Measurements from ENCODE around the gene COL7A1.

COL7A1 gene

GRCh38 chr3:48572517-48572916, 22.6 kb downstream of the COL7A1 start:
- H3K4me1 ChIP-seq (ENCODE audit: control insufficient read depth, insufficient read depth, low read length, unreplicated experiment): no peaks in the 10 kb centered on the region
- H3K27ac ChIP-seq (ENCODE audit: low read depth, low read length): no peak overlapping the region
- no peaks in the 10 kb centered on the region for H3K79me2 ChIP-seq (ENCODE audit: control insufficient read depth, insufficient read depth, low read length, unreplicated experiment)
- H3K4me3 ChIP-seq (ENCODE audit: low read depth, low read length): no peak overlapping the region
- H3K36me3 ChIP-seq (ENCODE audit: insufficient read depth, low read length): peaks cover 8% of the 10 kb centered on the region; the same call in 1 of the 2 replicates
- no peaks in the 10 kb centered on the region for H3K27me3 ChIP-seq (ENCODE audit: insufficient read depth, low read length)
- H2AFZ ChIP-seq (ENCODE audit: low read length, unreplicated experiment): no peak overlapping the region

- Histone ChIP-seq H3K27me3 (ENCODE audit: insufficient read depth, low read length) (no peaks in the 10 kb centered on the region), H3K4me3 (ENCODE audit: low read depth, low read length) (no peak overlapping the region), H3K36me3 (ENCODE audit: insufficient read depth, low read length) (peaks cover 2% of the 10 kb centered on the region; the same call in 1 of the 2 replicates), H2AFZ (ENCODE audit: low read length, unreplicated experiment) (no peak overlapping the region), H3K79me2 (ENCODE audit: control insufficient read depth, insufficient read depth, low read length, unreplicated experiment) (no peaks in the 10 kb centered on the region), H3K27ac (ENCODE audit: low read depth, low read length) (no peak overlapping the region), H3K4me1 (ENCODE audit: control insufficient read depth, insufficient read depth, low read length, unreplicated experiment) (peaks cover 2% of the 10 kb centered on the region)
Measured at GRCh38 chr3:48571938-48572337, 23.2 kb downstream of the COL7A1 start.

GRCh38 chr3:48569808-48570450, 25.2 kb downstream of the COL7A1 start:
- no peak overlapping the region for H2AFZ ChIP-seq (ENCODE audit: low read length, unreplicated experiment)
- no peak overlapping the region for H3K27ac ChIP-seq (ENCODE audit: low read depth, low read length)
- no peaks in the 10 kb centered on the region; the same call in 1 of the 2 replicates for H3K36me3 ChIP-seq (ENCODE audit: insufficient read depth, low read length)
- no peaks in the 10 kb centered on the region for H3K79me2 ChIP-seq (ENCODE audit: control insufficient read depth, insufficient read depth, low read length, unreplicated experiment)
- H3K4me3 ChIP-seq (ENCODE audit: low read depth, low read length): no peak overlapping the region
- peaks cover 22% of the 10 kb centered on the region for H3K4me1 ChIP-seq (ENCODE audit: control insufficient read depth, insufficient read depth, low read length, unreplicated experiment)
- H3K27me3 ChIP-seq (ENCODE audit: insufficient read depth, low read length): no peaks in the 10 kb centered on the region

GRCh38 chr3:48569400-48569799, 25.7 kb downstream of the COL7A1 start:
- Histone ChIP-seq H3K79me2 (ENCODE audit: control insufficient read depth, insufficient read depth, low read length, unreplicated experiment) (no peaks in the 10 kb centered on the region), H3K27ac (ENCODE audit: low read depth, low read length) (no peak overlapping the region), H3K4me1 (ENCODE audit: control insufficient read depth, insufficient read depth, low read length, unreplicated experiment) (peaks cover 28% of the 10 kb centered on the region)

GRCh38 chr3:48568476-48568875, 26.7 kb downstream of the COL7A1 start:
- no peak overlapping the region for H3K27ac ChIP-seq (ENCODE audit: low read depth, low read length)
- peaks cover 37% of the 10 kb centered on the region for H3K4me1 ChIP-seq (ENCODE audit: control insufficient read depth, insufficient read depth, low read length, unreplicated experiment)
- no peak overlapping the region for H3K4me3 ChIP-seq (ENCODE audit: low read depth, low read length)
- no peaks in the 10 kb centered on the region for H3K79me2 ChIP-seq (ENCODE audit: control insufficient read depth, insufficient read depth, low read length, unreplicated experiment)
- H2AFZ ChIP-seq (ENCODE audit: low read length, unreplicated experiment): no peak overlapping the region
- H3K36me3 ChIP-seq (ENCODE audit: insufficient read depth, low read length): no peaks in the 10 kb centered on the region
- H3K27me3 ChIP-seq (ENCODE audit: insufficient read depth, low read length): no peaks in the 10 kb centered on the region

More at GRCh38 chr3:48569400-48569799, 25.7 kb downstream of the COL7A1 start:
- Histone ChIP-seq H3K4me3 (ENCODE audit: low read depth, low read length) (no peak overlapping the region), H3K27me3 (ENCODE audit: insufficient read depth, low read length) (no peaks in the 10 kb centered on the region), H3K36me3 (ENCODE audit: insufficient read depth, low read length) (no peaks in the 10 kb centered on the region; the same call in 1 of the 2 replicates), H2AFZ (ENCODE audit: low read length, unreplicated experiment) (no peak overlapping the region)

GRCh38 chr3:48567500-48567899, 27.6 kb downstream of the COL7A1 start:
- Histone ChIP-seq H3K36me3 (ENCODE audit: insufficient read depth, low read length) (no peaks in the 10 kb centered on the region), H3K79me2 (ENCODE audit: control insufficient read depth, insufficient read depth, low read length, unreplicated experiment) (no peaks in the 10 kb centered on the region), H3K27me3 (ENCODE audit: insufficient read depth, low read length) (no peaks in the 10 kb centered on the region), H3K4me1 (ENCODE audit: control insufficient read depth, insufficient read depth, low read length, unreplicated experiment) (peaks cover 46% of the 10 kb centered on the region), H3K27ac (ENCODE audit: low read depth, low read length) (no peak overlapping the region), H3K4me3 (ENCODE audit: low read depth, low read length) (no peak overlapping the region), H2AFZ (ENCODE audit: low read length, unreplicated experiment) (no peak overlapping the region)

- peaks cover 46% of the 10 kb centered on the region for H3K4me1 ChIP-seq (ENCODE audit: control insufficient read depth, insufficient read depth, low read length, unreplicated experiment)
- H3K27ac ChIP-seq (ENCODE audit: low read depth, low read length): no peak overlapping the region
- H3K4me3 ChIP-seq (ENCODE audit: low read depth, low read length): no peak overlapping the region
- H3K79me2 ChIP-seq (ENCODE audit: control insufficient read depth, insufficient read depth, low read length, unreplicated experiment): no peaks in the 10 kb centered on the region
- no peak overlapping the region for H2AFZ ChIP-seq (ENCODE audit: low read length, unreplicated experiment)
- H3K36me3 ChIP-seq (ENCODE audit: insufficient read depth, low read length): no peaks in the 10 kb centered on the region
- no peaks in the 10 kb centered on the region for H3K27me3 ChIP-seq (ENCODE audit: insufficient read depth, low read length)
Measured at GRCh38 chr3:48567090-48567489, 28.0 kb downstream of the COL7A1 start.

GRCh38 chr3:48566401-48566760, 28.7 kb downstream of the COL7A1 start:
- Histone ChIP-seq H3K79me2 (ENCODE audit: control insufficient read depth, insufficient read depth, low read length, unreplicated experiment) (no peaks in the 10 kb centered on the region), H3K36me3 (ENCODE audit: insufficient read depth, low read length) (no peaks in the 10 kb centered on the region), H3K4me1 (ENCODE audit: control insufficient read depth, insufficient read depth, low read length, unreplicated experiment) (peaks cover 51% of the 10 kb centered on the region), H2AFZ (ENCODE audit: low read length, unreplicated experiment) (no peak overlapping the region), H3K27me3 (ENCODE audit: insufficient read depth, low read length) (no peaks in the 10 kb centered on the region), H3K4me3 (ENCODE audit: low read depth, low read length) (no peak overlapping the region), H3K27ac (ENCODE audit: low read depth, low read length) (peak overlapping the region; percentile 49; the same call in 1 of the 2 replicates)

GRCh38 chr3:48565591-48566400, 29.3 kb downstream of the COL7A1 start:
- Histone ChIP-seq H2AFZ (ENCODE audit: low read length, unreplicated experiment) (no peak overlapping the region), H3K79me2 (ENCODE audit: control insufficient read depth, insufficient read depth, low read length, unreplicated experiment) (no peaks in the 10 kb centered on the region), H3K27ac (ENCODE audit: low read depth, low read length) (peak overlapping the region; percentile 44), H3K36me3 (ENCODE audit: insufficient read depth, low read length) (no peaks in the 10 kb centered on the region), H3K4me3 (ENCODE audit: low read depth, low read length) (no peak overlapping the region), H3K4me1 (ENCODE audit: control insufficient read depth, insufficient read depth, low read length, unreplicated experiment) (peaks cover 56% of the 10 kb centered on the region), H3K27me3 (ENCODE audit: insufficient read depth, low read length) (no peaks in the 10 kb centered on the region)

GRCh38 chr3:48565186-48565585, 29.9 kb downstream of the COL7A1 start:
- peaks cover 62% of the 10 kb centered on the region for H3K4me1 ChIP-seq (ENCODE audit: control insufficient read depth, insufficient read depth, low read length, unreplicated experiment)
- no peaks in the 10 kb centered on the region for H3K36me3 ChIP-seq (ENCODE audit: insufficient read depth, low read length)
- no peaks in the 10 kb centered on the region for H3K27me3 ChIP-seq (ENCODE audit: insufficient read depth, low read length)
- no peak overlapping the region for H3K4me3 ChIP-seq (ENCODE audit: low read depth, low read length)
- no peak overlapping the region for H2AFZ ChIP-seq (ENCODE audit: low read length, unreplicated experiment)
- H3K27ac ChIP-seq (ENCODE audit: low read depth, low read length): peak overlapping the region; percentile 44
- H3K79me2 ChIP-seq (ENCODE audit: control insufficient read depth, insufficient read depth, low read length, unreplicated experiment): no peaks in the 10 kb centered on the region

GRCh38 chr3:48564667-48565066, 30.5 kb downstream of the COL7A1 start:
- H3K79me2 ChIP-seq (ENCODE audit: control insufficient read depth, insufficient read depth, low read length, unreplicated experiment): no peaks in the 10 kb centered on the region
- H3K27ac ChIP-seq (ENCODE audit: low read depth, low read length): peak overlapping the region; percentile 84

More at GRCh38 chr3:48564667-48565066, 30.5 kb downstream of the COL7A1 start:
- Histone ChIP-seq H3K36me3 (ENCODE audit: insufficient read depth, low read length) (no peaks in the 10 kb centered on the region), H3K27me3 (ENCODE audit: insufficient read depth, low read length) (no peaks in the 10 kb centered on the region), H3K4me3 (ENCODE audit: low read depth, low read length) (no peak overlapping the region), H3K4me1 (ENCODE audit: control insufficient read depth, insufficient read depth, low read length, unreplicated experiment) (peaks cover 65% of the 10 kb centered on the region), H2AFZ (ENCODE audit: low read length, unreplicated experiment) (no peak overlapping the region)
